Measurements from ENCODE around the gene CEP120.
"Not testable (repeated sequence)": the region's sequence is repeated elsewhere in the genome, so short reads cannot be mapped to it uniquely, and the experiment has no call there.

CEP120 gene

DNA sequence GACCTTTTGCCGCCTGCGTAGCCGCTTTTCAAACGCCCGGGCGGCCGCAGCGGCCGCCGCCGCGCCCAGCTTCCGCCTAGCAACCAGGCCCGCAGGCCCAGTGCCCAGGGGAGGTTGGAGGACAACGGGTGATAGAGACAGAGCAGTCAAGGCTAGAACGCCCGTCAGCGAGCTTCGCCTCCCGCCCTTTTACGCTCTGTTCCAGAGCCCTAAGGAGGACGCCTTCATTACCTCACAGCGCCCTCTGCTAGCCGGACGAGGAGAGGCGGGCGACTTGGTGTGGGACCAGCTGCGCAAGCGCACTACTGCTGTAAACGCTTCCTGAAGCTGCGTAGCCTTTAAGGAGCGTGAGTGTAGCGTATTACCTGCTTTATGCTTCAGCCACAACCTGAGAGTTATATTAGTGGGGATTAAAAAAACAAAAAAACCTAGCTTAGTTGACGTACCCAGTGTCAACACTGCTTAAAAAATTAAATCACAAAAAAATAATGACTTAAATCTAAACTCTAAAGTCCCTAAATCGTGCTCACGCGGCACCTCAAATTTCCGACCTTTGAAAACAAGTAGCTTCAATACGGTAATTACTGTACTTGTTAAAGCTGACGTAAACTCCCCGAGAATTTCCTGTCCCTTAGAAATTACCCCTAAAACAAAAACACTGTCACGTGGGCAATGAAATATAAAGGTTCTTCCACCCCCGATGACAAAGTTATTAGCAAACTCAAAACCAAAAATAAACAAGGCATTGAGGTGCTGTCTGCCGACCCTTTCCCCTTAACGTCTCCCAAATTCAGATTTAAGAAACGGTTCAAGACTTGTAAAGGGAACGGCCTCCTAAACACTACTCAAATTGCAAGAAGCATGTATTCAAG, at the start of gene CEP120:
TSS of gene CEP120 (minus strand) at position 126 of the 872 bp plus-strand sequence. CDS start 405 bp downstream, outside the sequence.
- peak; percentile 94 to 96 for DNase-seq (ENCODE audit: low read depth in 2 of 2)

DNA sequence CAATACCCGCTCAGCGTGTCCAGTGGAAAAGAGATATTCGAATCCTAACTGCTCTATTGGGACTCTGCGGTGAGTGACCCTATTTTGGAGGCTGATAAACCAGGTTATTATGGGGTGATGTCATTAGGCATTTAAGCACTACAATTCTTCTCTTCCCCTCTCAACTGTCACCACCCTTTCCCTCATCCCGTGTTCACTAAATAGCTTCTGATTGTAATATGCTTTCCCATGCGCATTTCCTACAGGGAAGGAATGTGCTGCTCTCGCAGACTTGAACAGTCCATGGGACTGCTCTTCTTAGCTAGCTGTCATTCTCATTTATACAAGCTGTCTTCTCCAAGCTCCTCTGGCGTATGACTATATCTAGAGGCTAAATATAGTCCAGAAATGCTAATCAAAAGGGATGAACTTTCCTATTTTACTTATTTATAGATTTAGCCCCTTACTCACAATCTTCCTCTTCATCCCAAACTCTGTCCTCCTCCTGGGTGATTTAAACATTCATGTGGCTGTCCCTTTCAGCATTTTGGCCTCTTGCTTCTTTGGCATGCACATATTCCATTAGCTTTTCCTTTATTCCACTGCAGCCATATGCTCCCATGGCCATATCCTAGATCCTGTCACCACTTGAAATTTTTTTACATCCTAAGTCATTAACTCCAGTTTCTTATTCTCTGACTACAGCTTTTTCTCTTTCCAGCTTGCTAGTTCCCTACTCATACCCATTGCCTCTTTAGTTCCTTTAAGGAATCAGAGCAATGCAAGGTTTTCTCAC, 49.1 kb upstream of the CEP120 start:
- no peak for DNase-seq (ENCODE audit: low read depth in 2 of 2)

DNA sequence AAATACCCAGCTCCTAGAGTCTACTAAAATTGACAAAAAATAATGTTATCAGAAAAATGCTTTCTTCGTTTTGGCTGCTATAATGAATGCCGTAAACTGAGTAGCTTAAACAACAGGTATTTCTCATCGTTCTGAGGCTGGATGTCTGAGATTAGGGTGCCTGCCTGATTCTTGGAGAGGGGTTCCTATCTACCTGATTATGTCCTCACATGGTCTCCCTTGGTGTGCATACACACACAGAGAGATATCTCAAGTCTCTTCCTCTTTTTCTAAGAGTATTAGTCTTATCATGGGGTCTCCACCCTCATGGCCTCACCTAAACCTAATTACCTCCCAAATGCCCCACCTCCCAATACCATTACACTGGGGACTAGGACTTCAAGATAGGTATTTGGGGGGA, 48.2 kb upstream of the CEP120 start:
- no peak for DNase-seq (ENCODE audit: low read depth in 2 of 2)

DNA sequence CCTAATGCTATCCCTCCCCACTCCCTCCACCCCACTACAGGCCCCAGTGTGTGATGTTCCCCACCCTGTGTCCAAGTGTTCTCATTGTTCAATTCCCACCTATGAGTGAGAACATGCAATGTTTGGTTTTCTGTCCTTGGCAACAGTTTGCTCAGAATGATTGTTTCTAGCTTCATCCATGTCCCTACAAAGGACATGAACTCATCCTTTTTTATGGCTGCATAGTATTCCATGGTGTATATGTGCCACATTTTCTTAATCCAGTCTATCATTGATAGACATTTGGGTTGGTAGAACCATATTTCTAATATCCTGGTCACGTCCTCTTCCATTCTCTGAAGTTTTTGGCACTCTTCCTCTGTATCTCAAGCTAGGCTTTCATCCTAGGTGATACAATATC, 43.6 kb upstream of the CEP120 start:
- not testable (repeated sequence) for DNase-seq (ENCODE audit: low read depth in 2 of 2)

DNA sequence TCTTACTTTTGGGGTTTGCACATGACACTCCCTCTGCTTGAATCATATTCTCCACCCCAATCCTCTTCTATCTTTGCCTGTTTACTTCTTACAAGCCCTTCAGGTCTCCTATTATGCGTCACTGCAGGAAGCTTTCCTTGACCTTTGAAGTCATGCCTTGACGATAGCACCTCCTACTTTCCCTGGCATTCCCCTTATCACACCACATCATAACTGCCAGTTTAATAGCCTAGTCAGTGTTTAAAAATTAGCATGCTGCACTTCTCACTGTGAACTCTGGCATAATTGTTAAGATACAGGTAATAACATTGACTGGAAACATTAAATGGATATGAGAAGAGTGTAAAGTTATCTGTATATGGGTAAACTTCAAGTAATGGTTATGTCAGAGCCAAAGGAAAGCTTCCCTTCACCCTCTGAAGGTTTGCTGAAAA, 37.1 kb upstream of the CEP120 start:
- DNase-seq (ENCODE audit: low read depth in 2 of 2), result no peak

DNA sequence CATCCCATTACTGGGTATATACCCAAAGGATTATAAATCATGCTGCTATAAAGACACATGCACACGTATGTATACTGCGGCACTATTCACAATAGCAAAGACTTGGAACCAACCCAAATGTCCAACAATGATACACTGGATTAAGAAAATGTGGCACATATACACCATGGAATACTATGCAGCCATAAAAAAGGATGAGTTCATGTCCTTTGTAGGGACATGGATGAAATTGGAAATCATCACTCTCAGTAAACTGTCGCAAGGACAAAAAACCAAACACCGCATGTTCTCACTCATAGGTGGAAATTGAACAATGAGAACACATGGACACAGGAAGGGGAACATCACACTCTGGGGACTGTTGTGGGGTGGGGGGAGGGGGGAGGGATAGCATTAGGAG, 35.8 kb upstream of the CEP120 start:
- DNase-seq (ENCODE audit: low read depth in 2 of 2), result not testable (repeated sequence)

DNA sequence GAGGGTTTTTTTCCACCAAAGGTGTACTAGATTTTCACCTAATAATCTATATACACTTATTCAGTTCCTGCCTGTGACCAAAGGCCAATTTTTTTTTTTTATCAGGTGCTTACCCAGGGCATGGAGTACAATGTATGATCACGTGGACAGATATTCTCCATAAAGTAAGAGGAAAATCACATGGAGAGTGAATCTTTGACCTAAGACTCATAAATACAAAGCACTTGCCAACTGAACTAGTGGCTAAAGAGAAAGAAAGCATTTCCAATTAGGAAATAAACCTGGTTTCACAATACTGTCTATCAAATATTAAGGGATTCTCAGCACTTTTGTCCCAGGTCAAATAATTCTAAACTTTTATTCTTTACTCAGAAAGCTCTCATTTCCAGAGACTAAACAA, 33.0 kb upstream of the CEP120 start:
- no peak for DNase-seq (ENCODE audit: low read depth in 2 of 2)

DNA sequence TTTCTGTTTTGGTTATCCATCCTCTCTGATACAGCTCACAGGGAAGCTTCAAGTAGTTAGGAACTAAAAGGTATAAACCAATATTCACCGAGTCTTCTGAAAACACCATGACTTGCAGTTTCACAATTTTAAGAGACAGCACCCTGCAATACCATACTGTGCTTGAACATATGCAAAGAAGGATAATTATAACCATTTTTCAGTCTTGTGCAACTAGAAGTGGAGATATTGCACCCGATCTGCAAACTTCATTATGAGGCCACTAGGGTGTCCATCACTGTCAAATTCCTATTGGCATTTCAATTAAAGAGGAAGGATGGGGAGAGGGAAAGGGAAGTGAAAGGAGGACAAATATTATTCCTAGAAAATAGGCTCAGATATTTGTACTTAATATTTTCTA, 32.4 kb upstream of the CEP120 start:
- no peak for DNase-seq (ENCODE audit: low read depth in 2 of 2)

DNA sequence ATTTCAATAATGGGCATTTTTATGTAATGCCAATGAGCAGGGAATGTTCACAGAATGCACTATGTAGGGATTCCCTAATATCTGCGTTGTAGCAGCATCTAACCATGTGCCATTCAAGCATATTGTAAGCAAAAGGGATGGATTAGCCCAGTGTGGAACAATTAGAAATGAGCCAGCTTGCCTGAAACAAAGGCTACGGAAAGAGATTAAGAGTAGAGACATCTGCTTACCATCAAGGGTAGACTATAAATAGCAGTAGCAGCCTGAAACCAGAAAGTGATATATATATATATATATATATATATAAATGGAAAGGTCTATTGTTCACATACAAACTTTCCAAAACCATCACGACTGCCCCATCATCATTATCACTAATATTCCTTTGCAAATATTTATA, 31.9 kb upstream of the CEP120 start:
- no peak for DNase-seq (ENCODE audit: low read depth in 2 of 2)

DNA sequence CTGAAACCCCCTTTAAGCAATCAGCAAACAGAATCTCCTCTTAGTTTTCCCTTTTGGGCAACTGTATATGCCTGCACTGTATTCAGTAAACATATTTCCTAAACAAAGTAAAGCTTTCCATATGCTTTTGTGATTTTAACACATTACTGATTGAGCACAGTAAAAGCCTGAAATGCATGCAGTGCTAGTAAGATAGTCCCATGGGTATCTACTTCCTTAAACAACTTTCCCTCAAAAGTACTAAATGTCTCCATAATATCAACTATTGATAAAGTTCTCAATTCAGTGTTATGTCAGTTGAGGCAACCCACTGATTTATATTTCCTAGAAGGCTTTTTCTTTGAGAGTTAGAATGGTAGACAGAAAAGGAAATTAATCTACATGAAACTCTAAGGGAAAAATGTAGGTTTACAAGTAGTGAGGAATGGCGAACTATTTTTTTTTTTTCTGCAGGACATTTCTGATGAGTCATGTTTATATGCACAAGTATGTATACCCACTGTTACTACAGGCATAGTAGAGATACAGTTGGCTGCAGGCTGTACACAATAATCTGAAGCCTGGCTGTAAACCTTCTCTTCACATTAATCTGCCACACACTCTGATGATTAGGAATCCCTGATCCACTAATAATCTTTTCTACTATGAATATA, 31.2 kb upstream of the CEP120 start:
- no peak for DNase-seq (ENCODE audit: low read depth in 2 of 2)

DNA sequence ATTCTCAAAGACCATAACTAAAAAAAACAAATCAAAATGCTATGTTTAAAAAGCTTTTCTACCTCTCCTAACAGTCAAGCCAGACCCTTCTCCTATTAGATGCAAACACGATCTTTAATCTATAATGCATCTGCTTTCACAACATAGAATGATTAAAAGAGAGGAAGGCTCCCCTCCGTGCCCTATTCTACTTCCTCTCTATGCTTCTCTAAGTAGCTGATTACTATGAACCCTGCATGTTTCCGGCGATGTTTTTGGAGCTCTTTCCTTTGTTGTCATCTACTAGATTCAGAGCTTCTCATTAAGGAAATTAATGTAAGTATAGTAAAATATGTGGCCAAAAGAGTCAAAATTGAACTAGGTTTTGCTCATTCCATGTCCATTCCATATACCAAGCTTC, 29.2 kb upstream of the CEP120 start:
- no peak for DNase-seq (ENCODE audit: low read depth in 2 of 2)

DNA sequence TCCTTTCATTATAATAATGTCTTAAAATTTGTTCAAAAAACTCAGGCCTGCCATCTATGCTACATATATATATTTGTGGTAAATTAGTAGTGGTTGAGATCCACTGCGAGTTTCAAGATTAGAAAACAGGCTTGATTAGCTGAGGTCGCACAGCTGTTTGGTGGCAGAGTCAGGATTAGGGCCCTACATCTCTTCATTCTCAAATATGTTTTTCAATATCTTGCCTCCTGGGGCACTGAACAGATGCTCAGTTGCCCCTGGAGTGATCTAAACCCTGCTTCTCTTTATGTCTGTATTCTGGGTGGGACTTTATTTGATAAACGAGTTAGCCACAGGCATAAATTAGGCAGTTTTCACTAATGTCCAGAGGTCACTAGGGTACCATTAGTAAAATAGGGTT, 27.8 kb upstream of the CEP120 start:
- DNase-seq (ENCODE audit: low read depth in 2 of 2), result no peak

DNA sequence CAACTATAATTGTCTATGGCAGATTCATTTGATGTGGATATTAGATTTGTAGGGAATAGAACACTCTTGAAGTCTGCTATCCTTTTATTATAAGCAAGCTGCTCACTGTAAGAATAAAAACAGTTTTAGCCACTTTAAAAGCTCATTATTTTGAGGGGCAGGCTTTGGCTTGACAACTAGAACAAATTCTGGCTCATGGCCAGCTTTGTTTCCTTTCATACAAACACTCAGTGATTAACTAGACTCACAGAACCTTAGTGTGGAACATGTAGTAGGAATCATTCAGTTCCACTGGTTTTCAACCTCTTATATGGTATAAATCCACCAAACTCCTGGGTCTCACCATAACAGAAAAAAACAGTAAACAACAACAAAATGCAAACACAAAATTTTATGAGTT, 27.4 kb upstream of the CEP120 start:
- no peak for DNase-seq (ENCODE audit: low read depth in 2 of 2)

DNA sequence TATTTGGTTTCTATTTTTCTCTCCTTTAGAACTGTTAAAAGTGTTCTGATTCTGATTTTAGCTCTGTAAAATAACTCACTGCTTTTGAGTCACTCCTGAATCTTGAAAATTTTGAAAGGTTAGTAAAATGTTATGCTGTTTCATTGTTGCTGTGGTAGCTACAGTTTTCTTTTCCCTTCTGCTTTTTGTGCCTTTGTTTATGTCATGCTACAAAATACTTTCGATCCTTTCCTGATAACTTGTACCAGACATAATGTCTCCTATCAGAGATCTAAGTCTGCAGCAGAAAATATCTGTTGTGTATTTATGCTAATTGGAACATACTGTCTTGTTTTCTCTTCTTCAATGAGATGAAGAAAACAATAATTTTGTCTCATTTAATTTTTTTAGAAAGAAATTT, 26.9 kb upstream of the CEP120 start:
- no peak for DNase-seq (ENCODE audit: low read depth in 2 of 2)

DNA sequence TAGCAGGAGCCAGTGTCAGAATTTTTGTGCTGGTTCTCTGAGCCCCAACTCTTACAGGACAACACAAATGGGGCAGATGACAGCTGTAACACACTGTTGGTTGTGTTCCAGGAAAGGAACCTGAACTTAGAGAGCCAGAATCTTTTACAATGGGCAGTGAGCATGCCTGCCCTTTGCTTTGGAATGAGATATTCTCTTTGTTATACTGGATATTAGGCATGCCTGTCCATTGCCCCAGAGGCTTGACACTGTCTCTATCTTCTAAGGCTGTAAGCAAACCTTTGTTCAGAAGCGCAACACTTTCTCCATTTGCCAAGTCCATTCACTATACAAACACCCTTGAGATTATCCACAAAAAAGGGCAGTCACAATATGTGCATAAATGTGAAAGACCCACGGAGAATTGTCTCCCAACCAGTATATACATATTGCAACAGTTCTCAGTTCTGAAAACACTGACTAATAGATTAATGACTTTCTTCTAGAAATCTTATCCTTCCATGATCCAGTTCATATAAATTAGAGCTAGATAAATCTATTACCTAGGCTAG, 26.3 kb upstream of the CEP120 start:
- DNase-seq (ENCODE audit: low read depth in 2 of 2), result no peak

DNA sequence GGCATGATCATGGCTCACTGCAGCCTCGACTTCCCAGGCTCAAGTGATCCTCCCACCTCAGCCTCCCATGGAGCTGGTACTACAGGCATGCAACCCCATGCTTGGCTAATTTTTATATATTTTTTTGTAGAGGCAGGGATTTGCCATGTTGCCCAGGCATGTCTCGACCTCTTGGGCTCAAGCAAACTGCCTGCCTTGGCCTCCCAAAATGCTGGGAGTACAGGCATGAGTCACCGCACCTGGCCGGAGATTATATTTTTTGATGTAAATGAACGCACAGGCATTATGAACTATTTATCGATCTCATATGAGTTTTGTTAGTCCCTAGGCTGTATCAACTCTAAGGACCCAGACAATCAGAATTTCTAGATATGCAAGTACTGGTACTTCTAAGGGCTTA, 25.5 kb upstream of the CEP120 start:
- DNase-seq (ENCODE audit: low read depth in 2 of 2), result no peak

DNA sequence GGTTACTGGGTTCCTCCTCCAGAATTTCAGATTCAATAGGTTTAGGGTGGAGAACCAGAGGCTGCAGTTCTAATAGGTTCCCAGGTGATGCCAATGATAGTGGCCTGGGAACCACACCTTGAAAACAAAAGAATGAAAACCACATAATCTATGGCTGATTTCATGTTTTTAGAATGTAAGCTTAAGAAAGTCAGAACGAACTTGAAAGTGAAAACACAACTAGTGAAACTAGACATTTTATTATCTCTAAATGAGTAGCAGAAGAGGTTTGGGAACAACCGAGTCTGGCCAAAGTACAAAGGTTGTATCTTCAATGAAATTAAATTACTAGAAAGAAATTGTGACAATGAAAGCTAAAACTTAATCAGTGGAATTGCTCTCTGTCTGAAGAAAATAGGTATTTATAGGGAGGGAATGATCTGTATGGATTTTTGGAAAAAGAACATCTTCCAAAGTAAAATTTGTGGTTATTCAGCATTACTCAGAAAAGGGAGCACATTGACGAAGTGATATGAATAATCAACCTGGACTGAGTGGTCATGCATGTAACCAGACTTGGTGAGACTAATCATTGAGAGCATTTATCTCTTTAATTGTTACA, 24.9 kb upstream of the CEP120 start:
- no peak for DNase-seq (ENCODE audit: low read depth in 2 of 2)

DNA sequence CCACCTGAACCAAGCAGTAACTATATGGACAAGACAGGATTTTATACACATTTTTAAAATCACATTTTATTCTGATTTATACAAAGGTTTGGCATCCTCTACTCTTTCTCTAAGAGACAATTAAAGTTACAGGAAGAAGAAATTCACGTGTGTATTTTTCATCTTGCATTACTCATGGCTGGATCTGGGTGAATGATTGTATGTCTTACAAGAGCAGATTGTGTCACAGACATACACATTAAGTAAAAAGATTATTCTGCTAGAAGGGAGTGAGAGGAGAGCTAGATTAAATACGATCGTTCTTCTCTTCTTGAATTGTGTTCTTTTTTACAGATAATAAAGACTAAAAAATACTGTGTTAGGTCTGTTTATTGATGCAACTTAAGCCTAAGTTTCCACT, 20.8 kb upstream of the CEP120 start:
- DNase-seq (ENCODE audit: low read depth in 2 of 2), result no peak

DNA sequence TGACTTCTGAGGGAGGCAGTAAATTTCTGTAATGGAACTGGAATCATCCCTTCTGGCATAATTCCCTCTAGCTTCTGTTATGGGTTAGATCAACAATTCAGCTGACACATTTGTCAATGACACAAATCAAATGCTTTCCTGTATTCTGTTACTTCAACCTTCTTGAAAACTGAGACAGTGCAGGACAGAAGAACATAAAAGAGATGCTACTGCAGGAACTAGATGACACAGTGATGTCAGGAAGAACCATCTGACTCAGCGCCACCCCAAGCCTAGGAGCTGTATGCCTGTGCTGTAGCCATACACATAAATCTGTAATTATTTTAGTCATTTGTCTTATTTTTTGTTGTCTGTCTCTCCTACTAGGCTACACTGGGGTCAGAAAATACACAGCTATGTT, 18.2 kb upstream of the CEP120 start:
- peak in 1 of 2 donors; percentile 56 for DNase-seq (ENCODE audit: low read depth in 2 of 2)

DNA sequence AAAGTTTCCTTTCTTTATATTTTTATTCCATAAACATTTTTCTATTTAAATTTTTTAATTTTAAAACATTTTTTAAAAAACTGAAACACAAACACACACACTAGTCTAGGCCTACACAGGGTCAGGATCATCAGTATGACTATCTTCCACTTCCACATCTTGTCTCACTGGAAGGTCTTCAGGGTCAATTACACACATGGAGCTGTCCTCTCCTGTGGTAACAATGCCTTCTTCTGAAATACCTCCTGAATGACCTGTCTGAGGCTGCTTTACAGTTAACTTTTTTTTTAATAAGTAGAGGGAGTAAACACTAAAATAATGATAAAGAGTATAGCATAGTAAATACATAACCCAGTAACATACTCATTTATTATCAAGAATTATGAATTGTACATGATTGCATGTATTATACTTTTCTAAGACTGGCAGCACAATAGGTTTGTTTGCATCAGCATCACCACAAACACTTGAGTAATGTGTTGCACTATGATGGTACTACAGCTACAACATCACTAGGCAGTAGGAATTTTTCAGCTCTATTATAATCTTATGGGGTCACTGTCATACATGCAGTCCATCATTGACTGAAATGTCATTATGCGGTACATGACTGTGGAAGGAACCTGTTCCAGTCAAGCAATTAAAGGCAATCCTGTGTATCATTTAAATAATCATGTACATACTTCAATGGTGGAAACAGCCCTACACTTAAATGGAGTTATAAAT, 17.4 kb upstream of the CEP120 start:
- no peak for DNase-seq (ENCODE audit: low read depth in 2 of 2)

DNA sequence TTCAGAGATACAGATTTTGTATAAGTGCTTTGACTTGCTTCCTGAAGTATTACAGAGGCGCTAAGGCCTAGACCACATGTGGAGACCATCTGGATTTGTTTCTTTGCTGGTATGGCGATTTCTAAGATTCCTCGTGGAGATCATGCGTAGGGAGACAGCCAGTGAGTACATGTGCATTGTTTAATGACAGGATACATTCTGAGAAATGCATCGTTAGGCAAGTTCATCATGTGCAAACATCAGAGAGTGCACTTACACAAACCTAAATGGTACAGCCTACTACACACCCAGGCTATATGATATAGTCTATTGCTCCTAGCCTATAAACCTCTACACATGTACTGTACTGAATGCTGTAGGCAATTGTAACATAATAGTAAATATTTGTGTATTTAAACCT, 16.5 kb upstream of the CEP120 start:
- DNase-seq (ENCODE audit: low read depth in 2 of 2), result no peak
